Globus pallidus (tissue), 1 donor: ENCODE results near the gene CLDN9.
A peak's percentile ranks its signal among the peaks of the same experiment; 100 is the strongest.
"Not testable (repeated sequence)": the region's sequence is repeated elsewhere in the genome, so short reads cannot be mapped to it uniquely, and the experiment has no call there.

Source experiments
- DNase-seq: peaks from one replicate; pipeline ENCODE4 v3.0.0-alpha.2; 2015; ENCODE audit warnings: low spot score

Gene CLDN9

DNA sequence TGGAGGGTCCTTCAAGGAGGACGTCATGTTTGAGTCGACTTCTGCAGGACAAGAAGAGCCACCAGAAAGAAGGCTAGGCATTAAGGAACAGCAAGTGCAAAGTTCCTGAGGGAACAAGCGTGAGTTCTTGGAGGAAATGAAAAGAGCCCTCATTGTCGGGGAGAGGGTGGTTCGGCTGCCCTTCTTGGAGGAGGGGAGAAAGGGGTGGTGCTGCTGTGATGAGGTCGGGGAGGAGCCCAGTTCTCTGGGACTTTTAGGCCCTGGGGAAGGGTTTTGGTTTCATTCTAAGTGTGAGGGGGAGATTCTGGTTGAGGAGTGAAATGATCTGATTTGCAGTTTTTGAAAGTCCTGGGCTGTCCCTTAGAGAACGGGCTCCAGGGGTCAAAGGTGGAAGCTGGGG is 19.9 kb downstream of the CLDN9 start:
- DNase-seq = no peak

DNA sequence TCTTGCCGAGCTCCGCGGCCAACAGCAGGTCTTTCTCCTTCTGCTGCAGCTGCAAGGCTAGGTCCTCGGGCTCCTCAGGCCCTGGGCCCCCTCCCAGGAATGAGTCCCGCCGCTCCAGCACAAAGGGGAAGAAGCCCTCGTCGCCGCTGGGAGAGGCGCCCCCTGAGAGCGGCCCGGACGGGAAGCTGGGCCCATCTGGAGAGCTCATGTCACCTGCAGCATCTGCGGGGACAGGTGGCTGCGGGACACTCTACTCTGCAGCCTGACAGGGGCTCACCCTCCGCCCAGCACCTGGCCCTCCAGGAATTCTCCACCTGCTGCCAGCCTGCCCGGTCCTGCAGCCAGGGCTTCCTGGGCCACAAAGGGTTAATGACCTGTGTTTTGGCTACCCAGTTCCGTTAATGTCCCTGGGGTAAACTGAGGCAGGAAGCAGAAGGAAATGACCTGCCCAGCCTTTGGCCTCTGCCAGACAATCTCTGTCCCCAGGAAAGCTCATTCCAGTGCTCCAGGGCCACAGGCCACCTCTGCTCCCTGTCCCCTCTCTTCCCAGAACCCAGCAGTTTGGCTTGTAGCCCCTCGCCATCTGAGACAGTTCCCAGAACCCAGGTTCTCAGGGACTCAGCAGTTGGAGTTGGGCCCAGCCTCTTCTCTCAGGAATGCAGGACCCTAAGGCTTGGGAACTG is 22.7 kb downstream of the CLDN9 start:
- no peak for DNase-seq

DNA sequence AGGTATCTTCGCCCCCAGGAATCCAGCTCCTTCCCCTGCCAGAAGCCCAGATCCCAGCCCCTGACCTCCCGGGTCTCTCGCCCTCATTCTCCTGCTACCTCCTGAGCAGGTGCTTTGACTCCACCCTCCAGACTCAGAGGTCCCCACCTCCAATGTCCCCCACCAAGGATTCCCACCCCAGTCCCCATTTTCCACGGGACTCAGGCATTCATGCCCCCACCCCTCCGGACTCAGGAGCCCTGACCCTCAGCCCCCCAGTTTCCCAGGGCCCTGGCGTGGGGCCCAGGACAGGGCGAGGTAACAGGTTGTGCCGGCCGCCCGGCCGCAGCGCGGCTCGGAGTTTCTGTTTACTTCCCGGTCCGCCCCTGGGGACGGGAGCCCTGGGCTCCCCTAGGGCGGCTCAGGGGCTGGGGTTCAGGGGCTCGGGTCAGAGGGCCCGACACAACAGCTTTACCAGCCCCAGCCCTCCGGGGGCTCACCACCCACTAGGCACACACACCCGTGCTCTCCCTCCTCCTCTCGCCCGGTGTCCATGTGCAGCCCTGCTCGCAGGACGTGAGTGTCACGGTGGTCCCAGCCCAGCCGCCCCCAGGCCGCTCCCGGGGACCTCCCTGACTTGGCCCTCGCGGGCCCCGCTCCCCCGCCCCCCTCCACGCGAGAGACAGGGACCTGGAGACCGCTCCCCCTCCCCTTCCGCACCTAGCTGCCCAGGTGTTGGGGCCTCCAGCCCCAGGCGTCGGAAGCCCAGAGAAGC is 23.4 kb downstream of the CLDN9 start:
- DNase-seq = no peak

DNA sequence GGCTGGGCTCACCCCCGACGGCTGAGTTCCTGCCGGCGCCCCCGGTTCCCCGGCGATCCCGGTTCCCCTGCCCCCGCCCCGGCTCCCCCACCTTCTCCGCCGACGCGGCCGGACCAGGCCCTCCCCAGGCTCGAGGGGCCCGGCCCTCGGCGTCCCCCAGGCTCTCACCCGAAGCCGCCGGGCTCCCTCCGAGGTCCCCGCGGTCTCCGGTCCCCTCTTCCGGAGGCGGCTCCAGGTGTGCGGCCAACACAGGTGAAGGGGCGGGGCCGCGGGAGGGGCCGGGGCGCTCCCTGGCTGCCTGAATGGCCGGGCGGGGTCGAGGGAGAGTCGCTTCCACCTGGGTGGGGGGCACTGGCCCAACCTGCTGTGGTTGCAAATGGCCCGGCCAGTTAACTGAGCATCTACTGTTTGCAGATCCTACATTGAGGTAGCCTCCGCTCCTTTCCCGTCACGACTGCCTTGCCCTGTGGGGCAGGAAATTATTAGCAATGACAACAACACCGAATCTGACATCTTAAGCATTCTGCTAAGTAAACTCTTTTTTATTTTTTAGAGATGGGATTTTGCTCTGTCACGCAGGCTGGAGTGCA is 24.1 kb downstream of the CLDN9 start, which contains the start of gene BICDL2:
Gene BICDL2, minus strand, starts transcription at position 219 of the 590 bp plus-strand sequence. CDS start 1,448 bp downstream, outside the sequence.
- no peak for DNase-seq

DNA sequence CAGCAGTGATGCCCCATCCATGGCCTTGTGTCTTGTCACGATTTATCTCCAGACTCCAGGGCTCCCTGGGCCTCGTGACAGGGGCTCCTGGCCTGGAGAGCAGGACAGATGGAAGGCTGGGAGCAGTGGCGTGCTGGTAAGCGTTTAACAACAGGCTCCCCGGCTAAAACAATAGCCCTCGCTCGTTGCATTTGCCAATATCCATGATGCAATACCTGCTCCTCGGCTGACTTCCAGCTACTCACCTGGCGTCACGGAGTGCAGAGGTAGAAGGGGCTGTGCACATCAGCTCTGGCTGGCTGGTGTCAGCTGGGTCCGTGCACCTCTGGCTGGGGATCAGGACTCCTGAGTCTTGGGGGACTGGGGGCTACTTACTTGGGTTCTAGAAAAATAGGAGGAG is 25.5 kb downstream of the CLDN9 start:
- DNase-seq = no peak

DNA sequence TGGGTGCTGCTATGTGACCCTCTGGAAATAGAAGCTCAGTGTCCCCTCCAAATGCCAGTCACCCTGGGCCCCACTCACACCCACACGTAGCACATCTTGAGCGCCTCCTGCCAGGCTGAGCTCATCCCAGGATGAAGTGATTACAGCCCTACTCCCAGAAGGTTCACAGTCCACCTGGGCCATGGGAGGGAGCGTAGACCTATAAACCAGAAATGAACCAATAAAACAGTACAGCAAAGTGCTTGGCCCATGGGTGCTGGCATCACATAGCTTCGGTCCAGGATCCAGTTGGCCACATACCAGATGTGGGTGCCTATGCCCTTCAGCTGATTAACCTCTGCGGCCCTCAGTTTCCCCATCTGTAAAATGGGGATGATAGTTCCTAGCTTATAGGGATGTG is 26.2 kb downstream of the CLDN9 start:
- no peak for DNase-seq

DNA sequence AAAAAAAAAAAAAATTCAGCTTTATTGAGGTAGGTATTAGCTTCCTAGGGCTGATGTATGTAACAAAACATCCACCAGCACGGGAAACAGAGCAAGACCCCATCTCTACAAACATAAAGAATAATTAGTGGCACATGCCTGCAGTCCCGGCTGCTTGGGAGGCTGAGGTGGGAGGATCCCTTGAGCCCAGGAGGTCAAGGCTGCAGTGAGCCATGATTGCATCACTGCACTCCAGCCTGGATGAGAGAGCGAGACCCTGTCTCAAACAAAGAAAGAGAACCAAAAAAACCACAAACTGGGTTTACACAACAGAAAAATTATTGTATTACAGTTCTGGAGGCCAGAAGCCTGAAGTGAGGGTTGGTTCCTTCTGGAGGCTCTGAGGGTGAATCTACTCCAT is 29.7 kb downstream of the CLDN9 start:
- DNase-seq = no peak

DNA sequence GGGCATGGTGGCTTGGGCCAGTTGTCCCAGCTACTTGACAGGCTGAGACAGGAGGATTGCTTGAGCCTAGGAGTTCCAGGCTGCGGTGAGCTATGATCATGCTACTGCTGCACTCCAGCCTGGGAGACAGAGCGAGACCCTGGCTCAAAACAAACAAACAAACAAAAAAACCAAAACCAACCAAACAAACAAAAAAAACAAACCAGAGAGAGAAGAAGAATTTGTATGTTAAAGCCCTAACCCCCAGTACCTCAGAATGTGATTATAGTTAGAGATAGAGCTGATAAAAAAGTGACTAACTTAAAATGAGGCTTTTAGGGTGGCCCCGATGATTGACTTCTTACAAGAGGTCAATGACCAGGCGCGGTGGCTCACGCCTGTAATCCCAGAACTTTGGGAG is 32.0 kb downstream of the CLDN9 start:
- no peak for DNase-seq

DNA sequence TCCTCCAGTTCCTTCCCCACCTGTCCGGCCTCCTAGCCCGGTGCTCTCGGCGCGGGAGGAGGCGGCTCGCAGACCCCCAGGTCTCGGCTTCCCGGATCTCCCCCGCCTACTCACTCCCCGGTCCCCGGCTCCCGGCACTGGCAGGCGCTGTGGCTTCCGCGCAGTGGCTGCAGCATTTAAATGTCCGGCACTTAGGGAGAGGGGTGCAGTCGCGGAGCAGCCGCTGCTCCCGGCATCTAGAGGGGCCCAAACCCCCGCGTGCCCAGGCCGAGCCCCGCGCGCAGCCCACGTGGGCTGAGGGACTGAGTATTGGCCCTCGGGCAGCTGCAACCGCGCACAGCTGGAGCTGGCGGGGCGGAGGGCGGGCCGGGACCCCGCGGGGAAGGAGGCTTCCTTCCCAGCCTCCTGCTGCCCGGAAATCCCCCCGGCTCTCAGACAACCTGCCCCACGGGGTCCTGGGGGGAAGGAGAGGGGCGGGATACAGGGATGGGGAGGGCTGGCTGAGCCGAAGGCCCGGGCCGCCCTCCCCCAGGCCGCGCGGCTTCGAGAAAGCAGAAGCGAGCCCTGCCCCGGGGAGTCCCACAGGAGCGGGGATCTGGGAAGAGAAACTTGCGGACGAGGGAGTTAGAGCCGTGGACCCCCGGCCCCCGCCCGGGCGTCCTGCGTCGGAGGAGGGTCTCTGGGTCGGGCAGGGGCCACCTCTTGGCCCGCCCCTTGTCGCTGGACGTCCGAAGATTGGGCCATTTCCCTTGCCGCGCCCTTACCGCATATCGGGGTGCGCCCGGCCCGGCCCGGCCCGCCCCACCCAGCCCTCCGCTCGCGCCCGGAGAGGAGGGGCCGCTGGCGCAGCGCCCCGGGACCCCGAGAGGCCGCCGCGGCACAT is 33.3 kb downstream of the CLDN9 start, which contains the start of gene MMP25:
Gene MMP25, plus strand, starts transcription at position 804 of the 883 bp plus-strand sequence. CDS start 357 bp downstream, outside the sequence.
- DNase-seq = no peak

DNA sequence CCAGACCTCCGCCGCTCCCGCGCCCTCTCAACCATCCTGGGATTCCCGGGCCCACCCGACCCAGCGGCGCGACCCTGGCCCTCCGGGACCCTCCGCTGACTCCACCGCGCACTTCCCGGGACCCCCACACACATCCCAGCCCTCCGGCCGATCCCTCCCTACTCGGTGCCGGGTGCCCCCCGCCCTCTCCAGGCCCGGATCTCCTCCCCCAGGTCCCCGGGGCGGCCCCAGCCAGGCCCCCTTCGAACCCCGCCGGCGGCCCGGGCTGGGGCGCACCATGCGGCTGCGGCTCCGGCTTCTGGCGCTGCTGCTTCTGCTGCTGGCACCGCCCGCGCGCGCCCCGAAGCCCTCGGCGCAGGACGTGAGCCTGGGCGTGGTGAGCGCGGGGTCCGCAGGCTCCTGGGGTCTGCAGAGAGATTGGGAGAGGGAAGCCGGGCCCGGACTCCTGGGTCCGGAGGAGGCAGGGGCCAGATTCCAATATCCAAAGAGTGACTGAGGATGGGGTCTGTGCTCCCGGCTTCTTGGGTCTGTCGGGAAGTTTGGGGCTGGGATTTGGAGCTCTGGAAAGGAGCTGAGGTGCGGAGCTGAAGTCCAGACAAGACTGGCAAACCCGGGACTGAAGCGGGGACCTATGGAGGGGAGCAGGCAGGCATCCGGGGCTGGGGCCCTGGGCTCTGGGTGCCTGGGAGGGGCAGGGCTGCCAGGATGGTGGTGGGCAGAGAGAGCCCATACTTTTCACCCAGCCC is 34.1 kb downstream of the CLDN9 start:
- DNase-seq = no peak

DNA sequence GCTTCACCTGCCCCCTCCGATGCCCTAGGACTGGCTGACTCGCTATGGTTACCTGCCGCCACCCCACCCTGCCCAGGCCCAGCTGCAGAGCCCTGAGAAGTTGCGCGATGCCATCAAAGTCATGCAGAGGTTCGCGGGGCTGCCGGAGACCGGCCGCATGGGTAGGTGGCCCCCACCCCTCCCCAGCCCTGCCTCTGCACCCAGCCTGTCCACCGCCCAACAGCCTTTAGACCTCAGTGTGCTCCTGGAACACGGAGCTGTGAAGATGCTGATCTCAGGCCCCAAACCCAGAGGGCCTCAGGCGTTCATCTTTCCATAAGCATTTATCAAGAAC is 34.6 kb downstream of the CLDN9 start:
- no peak for DNase-seq

DNA sequence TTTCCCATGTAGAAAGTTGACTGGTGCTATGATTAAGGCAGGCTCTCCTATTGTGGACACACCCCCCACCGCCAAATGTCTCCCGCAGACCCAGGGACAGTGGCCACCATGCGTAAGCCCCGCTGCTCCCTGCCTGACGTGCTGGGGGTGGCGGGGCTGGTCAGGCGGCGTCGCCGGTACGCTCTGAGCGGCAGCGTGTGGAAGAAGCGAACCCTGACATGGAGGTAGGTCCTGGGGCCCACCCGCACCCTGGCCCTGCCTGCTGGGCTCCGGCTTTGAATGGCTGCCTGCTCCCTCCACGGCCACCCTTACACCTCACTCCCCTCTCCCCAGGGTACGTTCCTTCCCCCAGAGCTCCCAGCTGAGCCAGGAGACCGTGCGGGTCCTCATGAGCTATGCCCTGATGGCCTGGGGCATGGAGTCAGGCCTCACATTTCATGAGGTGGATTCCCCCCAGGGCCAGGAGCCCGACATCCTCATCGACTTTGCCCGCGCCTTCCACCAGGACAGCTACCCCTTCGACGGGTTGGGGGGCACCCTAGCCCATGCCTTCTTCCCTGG is 37.3 kb downstream of the CLDN9 start:
- DNase-seq = no peak

DNA sequence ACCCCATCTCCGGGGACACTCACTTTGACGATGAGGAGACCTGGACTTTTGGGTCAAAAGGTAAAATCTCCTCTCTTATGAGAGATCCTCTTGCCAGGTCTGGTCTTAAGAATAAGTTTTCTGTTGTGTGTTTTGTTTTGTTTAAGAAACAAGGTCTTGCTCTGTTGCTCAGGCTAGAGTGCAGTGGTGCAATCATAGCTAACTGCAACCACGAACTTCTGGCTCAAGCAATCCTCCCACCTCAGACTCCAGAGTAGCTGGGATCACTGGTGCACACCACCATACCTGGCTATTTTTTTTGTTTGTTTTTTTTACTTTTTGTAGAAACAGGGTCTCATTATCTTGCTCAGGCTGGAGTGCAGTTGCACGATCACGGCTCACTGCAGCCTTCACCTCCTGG is 37.8 kb downstream of the CLDN9 start:
- DNase-seq = no peak

DNA sequence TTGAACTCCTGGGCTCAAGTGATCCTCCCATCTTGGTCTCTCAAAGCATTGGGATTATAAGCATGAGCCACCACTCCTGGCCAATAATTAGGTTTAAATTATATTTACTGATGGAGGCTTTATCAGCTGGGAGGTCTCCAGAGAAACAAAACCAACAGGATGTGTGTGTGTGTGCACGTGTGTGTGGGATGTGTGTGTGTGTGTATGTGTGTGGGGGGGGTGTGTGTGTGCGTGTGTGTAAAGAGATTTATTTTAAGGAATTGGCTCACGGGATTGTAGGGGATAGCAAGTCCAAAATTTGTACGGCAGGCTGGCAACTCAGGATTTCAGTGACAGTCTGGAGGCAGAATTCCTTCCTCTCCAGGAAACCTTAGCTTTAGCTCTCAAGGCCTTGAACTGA is 38.3 kb downstream of the CLDN9 start:
- DNase-seq = no peak

DNA sequence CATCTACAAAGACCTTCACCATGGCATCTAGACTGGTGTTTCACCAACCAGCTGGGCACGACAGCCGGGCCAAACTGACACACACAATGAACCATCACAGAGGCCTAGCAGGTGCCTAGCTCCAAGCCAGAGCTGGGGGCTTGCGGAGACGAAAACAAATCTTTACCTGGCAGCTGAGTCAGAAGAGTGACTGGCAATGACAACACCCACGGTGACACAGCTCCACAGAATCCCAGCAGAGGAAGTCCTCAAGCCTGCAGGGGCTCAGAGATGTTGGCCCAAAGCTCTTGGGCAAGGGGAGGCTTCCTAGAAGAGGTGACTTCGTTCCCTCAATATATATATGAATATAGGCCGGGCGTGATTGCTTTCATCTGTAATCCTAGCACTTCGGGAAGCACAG is 38.8 kb downstream of the CLDN9 start:
- DNase-seq = no peak

DNA sequence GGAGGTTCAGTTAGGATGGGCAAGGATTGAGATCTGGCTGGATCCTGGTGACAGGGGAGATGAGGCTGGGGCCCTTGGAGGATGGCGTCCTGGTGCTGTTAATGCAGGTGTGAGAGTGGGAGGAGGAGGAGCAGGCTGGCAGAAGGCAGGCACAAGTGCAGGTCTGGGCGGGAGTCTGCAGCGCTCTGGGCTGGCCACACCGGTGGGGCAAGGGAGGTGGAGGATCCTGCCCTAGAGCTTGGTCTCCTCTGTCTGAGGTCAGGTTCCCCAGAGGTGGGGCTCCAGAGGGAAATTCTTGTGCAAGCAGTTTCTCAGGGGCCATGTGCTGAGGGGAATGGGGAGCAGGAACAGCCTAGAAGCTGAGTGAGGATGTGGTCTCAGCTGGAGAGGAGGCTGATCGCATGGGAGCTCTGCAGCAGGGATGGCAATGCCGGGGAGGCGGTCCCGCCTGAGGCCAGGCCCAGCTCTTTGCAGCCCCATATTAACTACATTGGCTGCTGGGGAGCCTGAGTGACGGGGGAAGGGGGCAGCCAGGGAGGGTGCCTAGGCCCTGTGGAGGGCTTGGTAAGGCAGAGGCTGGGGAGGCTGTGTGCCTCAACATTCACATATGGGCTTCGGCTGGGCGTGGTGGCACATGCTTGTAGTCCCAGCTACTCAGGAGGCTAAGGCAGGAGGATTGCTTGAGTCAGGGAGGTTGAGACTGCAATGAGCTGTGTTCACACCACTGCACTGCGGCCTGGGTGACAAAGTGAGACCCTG is 40.0 kb downstream of the CLDN9 start:
- DNase-seq = not testable (repeated sequence)

DNA sequence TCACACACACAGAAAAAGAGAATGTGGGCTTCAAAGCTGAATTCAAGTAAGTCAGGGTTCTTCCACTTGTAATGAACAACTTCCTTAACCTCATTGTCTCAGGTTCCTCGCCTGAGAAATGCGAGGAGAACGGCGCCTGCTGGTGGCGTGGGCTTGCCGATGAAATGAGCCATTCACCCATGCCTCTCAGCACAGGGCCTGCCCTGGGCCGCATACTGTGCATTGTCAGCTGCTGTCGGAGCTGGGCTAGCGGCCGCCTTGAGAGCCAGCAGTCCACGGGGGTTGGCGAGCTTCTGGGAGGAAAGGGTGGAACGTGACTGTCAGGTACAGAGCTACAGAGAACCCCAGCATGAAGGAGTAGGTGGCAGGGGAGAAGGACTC is 40.6 kb downstream of the CLDN9 start:
- not testable (repeated sequence) for DNase-seq

DNA sequence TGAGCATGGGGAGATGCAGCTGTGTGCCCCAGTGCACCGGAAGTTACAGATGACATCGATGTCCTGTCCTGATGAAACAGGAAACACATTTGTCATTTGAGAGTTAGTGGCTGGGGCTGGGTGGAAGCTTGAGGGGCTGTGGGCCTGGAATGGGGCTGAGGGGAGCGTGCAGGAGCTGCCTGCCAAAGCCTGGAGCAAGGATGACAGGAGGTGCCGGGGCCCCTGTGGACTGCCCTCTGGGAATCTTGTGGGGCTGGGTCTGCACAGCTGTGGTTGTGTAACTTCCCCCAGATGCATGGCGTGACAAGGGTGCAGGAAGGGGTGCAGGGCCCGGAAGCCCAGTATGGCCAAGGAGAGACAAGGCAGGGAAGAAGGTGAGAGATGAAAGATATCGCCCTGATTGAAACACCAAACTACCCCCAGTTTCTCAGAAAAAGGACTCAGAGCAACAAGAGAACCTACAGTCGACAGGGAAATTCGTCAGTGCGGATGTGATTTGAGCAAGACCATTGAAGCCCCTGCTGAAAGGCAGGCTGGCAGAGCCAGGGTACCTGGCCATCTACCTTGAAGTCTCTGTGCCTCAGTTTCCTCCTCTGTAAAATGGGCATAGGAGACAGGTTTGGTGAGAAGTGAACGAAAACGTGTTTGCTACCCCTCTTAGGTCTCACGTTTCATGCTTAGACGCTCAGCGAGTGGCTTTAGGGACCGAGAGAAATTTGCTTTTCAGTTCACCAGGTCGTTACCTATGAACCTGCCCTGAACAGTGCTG is 42.4 kb downstream of the CLDN9 start:
- no peak for DNase-seq

DNA sequence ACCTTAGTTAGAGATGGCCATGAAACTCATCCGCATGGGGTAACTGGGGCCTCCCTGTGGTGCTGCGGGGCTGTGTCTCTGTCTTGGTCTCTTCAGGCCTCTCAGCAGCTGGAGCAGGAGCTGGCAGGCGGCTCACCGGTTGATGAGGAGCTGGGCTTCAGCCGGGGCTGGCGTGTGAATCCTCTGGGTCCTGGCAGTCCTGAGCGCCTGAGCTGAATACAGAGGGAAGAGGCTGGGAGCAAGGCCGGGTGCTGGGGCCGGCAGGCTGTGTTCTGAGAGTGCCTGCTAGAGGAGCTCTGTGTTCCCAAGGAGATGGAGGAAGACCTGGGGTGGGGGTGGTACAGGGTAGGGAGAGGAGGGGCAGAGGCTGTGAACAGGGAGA is 43.0 kb downstream of the CLDN9 start:
- peak; percentile 18 for DNase-seq
